ENCODE results near the gene CDC20. TPM values are rescaled to one million over a fixed set of nuclear protein-coding genes. Genes with fewer than 3 reads are reported as not detected.
"Not testable (repeated sequence)": the region's sequence is repeated elsewhere in the genome, so short reads cannot be mapped to it uniquely, and the experiment has no call there.

CDC20 gene
- total and polyA plus RNA-seq, 7 experiments from 2014 or later: 0.38 to 101 (median 0.78) TPM; not detected in 2

DNA sequence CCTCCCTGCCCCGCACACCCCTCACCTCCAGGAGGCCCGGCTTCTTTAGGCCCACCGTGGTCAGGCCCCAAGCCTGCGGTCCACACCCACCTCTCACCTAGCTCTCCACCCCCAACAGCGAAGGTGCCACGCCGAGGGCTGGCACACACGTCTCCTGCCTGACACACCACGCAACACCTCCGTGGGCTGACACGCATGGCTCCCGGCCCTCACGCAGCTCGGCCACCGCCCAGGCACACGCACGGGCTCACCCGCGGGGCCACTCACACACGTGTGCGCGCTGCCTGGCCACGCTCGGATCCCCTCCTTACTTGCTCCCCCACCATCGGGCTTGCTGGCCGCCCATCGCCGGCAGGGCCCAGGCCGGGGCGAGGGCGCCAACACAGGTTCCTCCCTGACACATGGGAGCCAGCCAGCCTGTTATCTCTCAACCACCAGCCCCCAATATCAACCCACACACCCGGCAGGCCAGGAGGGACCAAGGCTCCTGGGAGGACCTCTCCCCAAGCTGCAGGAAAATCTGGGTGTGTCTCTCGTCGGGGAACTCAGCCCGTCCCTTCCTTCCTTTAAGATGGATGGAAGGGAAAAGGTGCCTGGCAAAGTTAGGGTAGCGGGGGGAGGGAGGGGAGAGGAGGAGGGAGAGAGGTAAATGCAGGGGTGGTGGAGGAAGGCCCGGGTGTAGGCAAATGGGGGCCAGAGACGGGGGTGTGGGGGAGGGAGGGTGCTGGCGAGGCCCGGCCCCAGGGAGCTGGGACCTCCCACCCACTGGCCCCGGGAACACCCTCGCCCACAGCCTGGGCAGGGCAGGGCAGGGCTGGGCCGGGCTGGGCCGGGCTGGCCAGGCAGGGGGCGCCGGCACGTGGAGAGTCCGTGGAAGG is 8.5 kb downstream of the CDC20 start:
- DNase-seq (peak; percentile 20 to 50 (median 34)), ATAC-seq (peak; percentile 24)
- peak overlapping the region; percentile 85 to 95 (median 91) for H3K27ac Mint-ChIP-seq
- no peaks in the 10 kb centered on the region for H3K27me3 Mint-ChIP-seq
- H3K36me3 Mint-ChIP-seq: peaks cover 5 to 37% (median 8%) of the 10 kb centered on the region in 5 donors
- Histone ChIP-seq H3K4me1 (ENCODE audit: control insufficient read depth in 2 of 2, insufficient read depth in 2 of 2, low read length in 2 of 2) (peaks cover 13 to 22% of the 10 kb centered on the region in 2 donors), H3K36me3 (ENCODE audit: control insufficient read depth in 2 of 3, insufficient read depth in 3 of 3, low read length in 3 of 3) (peaks cover 10 to 32% (median 10%) of the 10 kb centered on the region in 3 experiments), H3K27ac (ENCODE audit: low read depth, low read length) (peak overlapping the region; percentile 90), H3K27me3 (ENCODE audit: control insufficient read depth in 2 of 2, insufficient read depth in 2 of 2, low read length in 2 of 2) (no peaks in the 10 kb centered on the region), H3K4me3 (ENCODE audit: low read length) (peak overlapping the region; percentile 66), H3K9me3 (ENCODE audit: control insufficient read depth in 2 of 3, low read length in 3 of 3) (no peaks in the 10 kb centered on the region)
- POLR2A ChIA-PET: interaction anchor here (1.0 to 1.9 kb wide), 6 partner anchors 8 to 196 kb away, joined by 3 to 16 read pairs (median 6); partner anchors contain the start of genes CDC20 and MED8
- peak overlapping the region; percentile 85 to 97 (median 90) for H3K4me3 Mint-ChIP-seq
- intact Hi-C loops (cut with micrococcal nuclease): loop anchor here (5.0 to 10.0 kb wide), 6 partner anchors 85 to 845 kb away; partner anchors contain the start of genes HYI (in 2 of the 2), ATP6V0B (in 1 of the 2), B4GALT2 (in 1 of the 2) and DMAP1 (in 1 of the 2)
- no peaks in the 10 kb centered on the region for H3K9me3 Mint-ChIP-seq
- peaks cover 24 to 53% (median 42%) of the 10 kb centered on the region in 7 donors for H3K4me1 Mint-ChIP-seq
- CTCF ChIA-PET: interaction anchor here (0.6 to 1.0 kb wide), 4 partner anchors 23 to 278 kb away, joined by 3 to 4 read pairs (median 3); partner anchors contain the start of gene SZT2

DNA sequence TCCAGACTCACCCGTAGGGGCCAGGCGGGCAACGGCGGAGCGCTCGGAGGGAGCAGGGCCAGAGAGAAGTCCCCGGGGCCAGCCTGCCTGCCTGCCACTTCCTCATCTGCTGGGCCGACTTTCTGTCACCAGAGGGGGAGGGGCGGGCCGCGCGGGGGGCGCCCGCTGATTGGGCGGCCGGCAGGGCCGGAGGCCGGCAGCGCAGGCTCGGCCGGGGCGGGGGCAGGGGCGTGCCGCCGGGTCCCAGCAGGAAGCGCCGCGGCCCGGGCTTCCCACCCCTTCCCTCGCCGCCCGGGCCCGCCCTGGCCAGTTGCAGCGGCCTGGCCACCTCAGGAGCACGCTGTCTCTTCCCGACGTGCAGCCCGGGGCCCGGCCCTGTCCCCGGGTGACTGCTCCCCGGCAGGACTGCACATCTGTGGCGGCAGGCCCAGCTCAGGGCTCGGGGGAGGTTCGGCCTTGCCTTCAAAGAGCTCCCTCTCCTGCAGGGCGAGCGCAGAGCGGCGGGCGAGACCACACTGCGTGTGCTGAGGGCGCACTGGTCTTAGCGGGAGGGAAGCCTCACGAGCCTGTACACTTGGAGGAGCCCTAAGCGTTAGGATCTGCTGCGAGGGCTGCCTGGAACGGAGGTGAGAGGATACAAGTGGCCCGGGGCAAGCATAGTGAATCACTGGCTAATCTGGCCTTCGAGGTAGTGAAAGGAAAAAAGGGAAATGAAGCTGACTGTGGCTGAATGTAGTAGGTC is 9.3 kb downstream of the CDC20 start, which contains the start of gene ELOVL1:
ELOVL1 (minus strand) TSS at position 108 of the 742 bp plus-strand sequence. CDS start 2,402 bp downstream, outside the sequence.
- H3K4me3 ChIP-seq (ENCODE audit: low read length): peak within 1 kb of the TSS; percentile 89
- intact Hi-C loops (cut with micrococcal nuclease): loop anchor here (1.0 to 10.0 kb wide), 13 partner anchors 10 to 844 kb away; partner anchors contain the start of genes CDC20 (in 2 of the 2), HYI (in 2 of the 2), MED8 (in 2 of the 2) and SZT2 (in 2 of the 2)
- POLR2A ChIA-PET: interaction anchor here (0.6 to 1.9 kb wide), 9 partner anchors 10 to 196 kb away, joined by 3 to 16 read pairs (median 4); partner anchors contain the start of genes CDC20 and MED8
- Mint-ChIP-seq H3K27me3 (no peaks in the 10 kb centered on the region), H3K4me1 (peaks cover 24 to 47% (median 42%) of the 10 kb centered on the region in 7 donors), H3K36me3 (peaks cover 5 to 33% (median 8%) of the 10 kb centered on the region in 5 donors), H3K27ac (peak within 1 kb of the TSS; percentile 88 to 95 (median 91)), H3K4me3 (peak within 1 kb of the TSS; percentile 86 to 97 (median 92)), H3K9me3 (no peaks in the 10 kb centered on the region)
- no peaks in the 10 kb centered on the region for H3K9me3 ChIP-seq (ENCODE audit: control insufficient read depth in 2 of 3, low read length in 3 of 3)
- H3K4me1 ChIP-seq (ENCODE audit: control insufficient read depth in 2 of 2, insufficient read depth in 2 of 2, low read length in 2 of 2): peaks cover 13 to 22% of the 10 kb centered on the region in 2 donors
- H3K27me3 ChIP-seq (ENCODE audit: control insufficient read depth in 2 of 2, insufficient read depth in 2 of 2, low read length in 2 of 2): no peaks in the 10 kb centered on the region
- ATAC-seq (peak; percentile 91), DNase-seq (peak; percentile 40 to 94 (median 58))
- peaks cover 10 to 28% (median 10%) of the 10 kb centered on the region in 3 experiments for H3K36me3 ChIP-seq (ENCODE audit: control insufficient read depth in 2 of 3, insufficient read depth in 3 of 3, low read length in 3 of 3)
- peak within 1 kb of the TSS; percentile 90 for H3K27ac ChIP-seq (ENCODE audit: low read depth, low read length)
- CTCF ChIA-PET: interaction anchor here (0.6 to 1.0 kb wide), 5 partner anchors 17 to 143 kb away, joined by 3 to 4 read pairs (median 3); partner anchors contain the start of gene SZT2

DNA sequence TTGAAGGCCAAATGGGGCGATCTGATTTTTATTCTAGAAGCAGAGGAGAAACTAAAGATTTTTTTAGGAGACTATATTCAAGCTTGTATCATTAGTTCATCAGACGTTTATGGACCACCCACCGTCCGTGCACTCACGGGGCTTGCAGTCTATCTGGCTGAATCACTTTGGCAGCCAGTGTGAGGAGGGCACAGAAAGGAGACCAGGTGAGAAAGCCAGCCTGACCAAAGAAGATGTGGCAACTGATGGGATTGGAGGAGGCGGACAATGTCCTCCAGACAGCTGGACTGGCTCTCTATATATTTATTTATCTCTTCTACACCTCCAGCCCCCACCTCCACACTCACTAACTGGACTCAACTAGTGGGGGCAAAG is 9.9 kb downstream of the CDC20 start:
- Mint-ChIP-seq H3K27ac (peak overlapping the region; percentile 65 to 92 (median 88)), H3K4me3 (peak overlapping the region; percentile 84 to 94 (median 90)), H3K36me3 (peaks cover 5 to 30% (median 8%) of the 10 kb centered on the region in 5 donors), H3K4me1 (peaks cover 24 to 47% (median 42%) of the 10 kb centered on the region in 7 donors), H3K27me3 (no peaks in the 10 kb centered on the region), H3K9me3 (no peaks in the 10 kb centered on the region)
- DNase-seq (no peak), ATAC-seq (no peak)
- peaks cover 8 to 22% (median 10%) of the 10 kb centered on the region in 3 experiments for H3K36me3 ChIP-seq (ENCODE audit: control insufficient read depth in 2 of 3, insufficient read depth in 3 of 3, low read length in 3 of 3)
- H3K4me3 ChIP-seq (ENCODE audit: low read length): peak overlapping the region; percentile 89
- ChIA-PET POLR2A (interaction anchor here (0.6 to 1.9 kb wide), 9 partner anchors 9 to 197 kb away, joined by 3 to 16 read pairs (median 4); partner anchors contain the start of genes CDC20 and MED8), CTCF (interaction anchor here (0.6 to 1.0 kb wide), 4 partner anchors 16 to 142 kb away, joined by 3 to 4 read pairs (median 3); partner anchors contain the start of gene SZT2)
- H3K4me1 ChIP-seq (ENCODE audit: control insufficient read depth in 2 of 2, insufficient read depth in 2 of 2, low read length in 2 of 2): peaks cover 13 to 22% of the 10 kb centered on the region in 2 donors
- peak overlapping the region; percentile 90 for H3K27ac ChIP-seq (ENCODE audit: low read depth, low read length)
- no peaks in the 10 kb centered on the region for H3K9me3 ChIP-seq (ENCODE audit: control insufficient read depth in 2 of 3, low read length in 3 of 3)
- no peaks in the 10 kb centered on the region for H3K27me3 ChIP-seq (ENCODE audit: control insufficient read depth in 2 of 2, insufficient read depth in 2 of 2, low read length in 2 of 2)
- intact Hi-C loops (cut with micrococcal nuclease): loop anchor here (1.0 to 10.0 kb wide), 13 partner anchors 10 to 844 kb away; partner anchors contain the start of genes CDC20 (in 2 of the 2), HYI (in 2 of the 2), MED8 (in 2 of the 2) and SZT2 (in 2 of the 2)

DNA sequence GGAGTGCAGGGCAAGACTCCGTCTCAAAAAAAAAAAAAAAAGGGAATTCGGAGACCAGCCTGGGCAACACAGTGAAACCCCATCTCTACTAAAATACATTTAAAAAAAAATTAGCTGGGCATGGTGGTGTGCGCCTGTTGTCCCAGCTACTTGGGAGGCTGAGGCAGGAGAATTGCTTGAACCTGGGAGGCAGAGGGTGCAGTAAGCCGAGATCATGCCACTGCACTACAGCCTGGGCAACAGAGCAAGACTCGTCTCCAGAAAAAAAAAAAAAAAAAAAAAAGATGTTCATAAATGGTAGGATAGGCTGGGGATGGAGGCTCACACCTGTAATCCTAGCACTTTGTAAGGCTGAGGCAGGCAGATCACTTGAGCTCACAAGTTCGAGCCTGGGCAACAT is 11.0 kb downstream of the CDC20 start:
- not testable (repeated sequence) for H3K9me3 Mint-ChIP-seq; DNase-seq; H3K27me3 ChIP-seq (ENCODE audit: control insufficient read depth in 2 of 2, insufficient read depth in 2 of 2, low read length in 2 of 2); H3K27me3 Mint-ChIP-seq; H3K9me3 ChIP-seq (ENCODE audit: control insufficient read depth in 2 of 3, low read length in 3 of 3); ATAC-seq; H3K27ac ChIP-seq (ENCODE audit: low read depth, low read length); H3K4me3 ChIP-seq (ENCODE audit: low read length)
- intact Hi-C loops (cut with micrococcal nuclease): loop anchor here (2.0 to 10.0 kb wide), 8 partner anchors 83 to 843 kb away; partner anchors contain the start of genes HYI (in 2 of the 2), ATP6V0B (in 1 of the 2), B4GALT2 (in 1 of the 2) and DMAP1 (in 1 of the 2)
- Mint-ChIP-seq H3K36me3 (peaks cover 0 to 24% (median 3%) of the 10 kb centered on the region in 5 donors), H3K4me1 (peaks cover 24 to 47% (median 40%) of the 10 kb centered on the region in 7 donors), H3K4me3 (peak overlapping the region in 1 of 10 donors; percentile 41), H3K27ac (peak overlapping the region in 1 of 9 donors; percentile 51)
- CTCF ChIA-PET: interaction anchor here (0.6 kb wide), 1 partner anchor 40 kb away, joined by 9 read pairs; no protein-coding TSS in a partner anchor
- POLR2A ChIA-PET: interaction anchor here (0.6 kb wide), 1 partner anchor 18 kb away, joined by 4 read pairs; no protein-coding TSS in a partner anchor
- peaks cover 0 to 11% (median 8%) of the 10 kb centered on the region in 3 experiments for H3K36me3 ChIP-seq (ENCODE audit: control insufficient read depth in 2 of 3, insufficient read depth in 3 of 3, low read length in 3 of 3)
- peaks cover 13 to 22% of the 10 kb centered on the region in 2 donors for H3K4me1 ChIP-seq (ENCODE audit: control insufficient read depth in 2 of 2, insufficient read depth in 2 of 2, low read length in 2 of 2)

DNA sequence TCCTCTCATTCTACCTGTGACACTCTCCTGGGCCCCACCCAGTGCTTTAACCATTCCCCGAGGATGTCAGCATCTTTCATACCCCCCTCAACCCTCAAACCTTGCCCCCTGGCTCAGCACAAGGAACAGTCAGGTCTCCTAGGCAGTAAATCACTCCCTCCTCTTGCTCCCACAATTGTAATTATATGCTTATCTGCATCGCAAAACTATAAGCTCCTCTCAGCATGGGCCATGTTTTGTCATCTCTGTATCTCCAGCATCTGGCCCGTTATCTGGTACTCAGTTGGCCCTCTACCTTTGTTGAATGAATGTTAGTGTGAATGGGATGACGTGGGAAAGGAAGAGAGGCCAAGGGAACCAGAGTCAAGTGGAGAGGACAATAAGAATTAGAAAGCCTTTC is 11.8 kb downstream of the CDC20 start:
- H3K4me3 Mint-ChIP-seq: peak overlapping the region in 6 of 10 donors; percentile 6 to 36 (median 20)
- H3K36me3 Mint-ChIP-seq: peaks cover 0 to 20% (median 3%) of the 10 kb centered on the region in 5 donors
- H3K9me3 Mint-ChIP-seq: no peaks in the 10 kb centered on the region
- H3K27me3 ChIP-seq (ENCODE audit: control insufficient read depth in 2 of 2, insufficient read depth in 2 of 2, low read length in 2 of 2): no peaks in the 10 kb centered on the region
- H3K4me1 Mint-ChIP-seq: peaks cover 23 to 40% (median 35%) of the 10 kb centered on the region in 7 donors
- DNase-seq (no peak), ATAC-seq (no peak)
- ChIA-PET CTCF (no interaction called here), POLR2A (interaction anchor here (0.6 kb wide), 1 partner anchor 17 kb away, joined by 4 read pairs; no protein-coding TSS in a partner anchor)
- H3K4me1 ChIP-seq (ENCODE audit: control insufficient read depth in 2 of 2, insufficient read depth in 2 of 2, low read length in 2 of 2): peaks cover 13 to 22% of the 10 kb centered on the region in 2 donors
- H3K27me3 Mint-ChIP-seq: no peaks in the 10 kb centered on the region
- peak overlapping the region in 5 of 9 donors; percentile 4 to 76 (median 32) for H3K27ac Mint-ChIP-seq
- H3K27ac ChIP-seq (ENCODE audit: low read depth, low read length): no peak overlapping the region
- no peak overlapping the region for H3K4me3 ChIP-seq (ENCODE audit: low read length)
- H3K9me3 ChIP-seq (ENCODE audit: control insufficient read depth in 2 of 3, low read length in 3 of 3): no peaks in the 10 kb centered on the region
- intact Hi-C loops (cut with micrococcal nuclease): no loop called here
- peaks cover 0 to 3% (median 0%) of the 10 kb centered on the region in 3 experiments for H3K36me3 ChIP-seq (ENCODE audit: control insufficient read depth in 2 of 3, insufficient read depth in 3 of 3, low read length in 3 of 3)

All from naive thymus-derived CD4-positive, alpha-beta T cell (primary cell).